Activated B cell treated with CpG ODN at 0.5 μM for 24 hours (primary cell): ENCODE measurements around the gene HERC4. TPM values are rescaled to one million over a fixed set of nuclear protein-coding genes. Genes with fewer than 3 reads are reported as not detected.

Experiments used
- ATAC-seq: fragments of 200-7000 bp; cut with Tn5 transposase; one replicate; pipeline ENCODE4 v1.10.0; 2021; ENCODE audit warnings: low read depth, mild to moderate bottlenecking, moderate library complexity
- CTCF ChIA-PET: fragments of 350-600 bp; sonication (Branson Sonifier 250); formaldehyde crosslinking; loops from one replicate; lab custom pipeline; 2021; ENCODE audit warnings: antibody characterized with exemption; lab: Charles Lee
- POLR2A ChIA-PET: fragments of 350-600 bp; sonication (Branson Sonifier 250); formaldehyde crosslinking; loops from one replicate; lab custom pipeline; 2021; ENCODE audit warnings: antibody characterized with exemption; lab: Charles Lee
- DNase-seq: peaks from one replicate; pipeline ENCODE4 v3.0.0; 2022
- H3K27ac Mint-ChIP-seq: one replicate; pipeline ENCODE4 v1.8.0; 2020; ENCODE audit warnings: mixed read lengths
- H3K27me3 Mint-ChIP-seq: one replicate; pipeline ENCODE4 v1.8.0; 2021; ENCODE audit warnings: mixed read lengths
- H3K36me3 Mint-ChIP-seq: one replicate; pipeline ENCODE4 v1.8.0; 2021; ENCODE audit warnings: low read depth, mixed read lengths
- H3K4me1 Mint-ChIP-seq: one replicate; pipeline ENCODE4 v1.8.0; 2021; ENCODE audit warnings: mixed read lengths
- H3K4me3 Mint-ChIP-seq: one replicate; pipeline ENCODE4 v1.8.0; 2020; ENCODE audit warnings: mild to moderate bottlenecking, mixed read lengths
- H3K9me3 Mint-ChIP-seq: one replicate; pipeline ENCODE4 v1.8.0; 2020; ENCODE audit warnings: mixed read lengths
- CTCF ChIP-seq: fragments of 200-600 bp; IDR thresholded peaks from one replicate; pipeline ENCODE4 v1.8.0; 2022; ENCODE audit warnings: antibody characterized with exemption, mild to moderate bottlenecking
- intact Hi-C: fragments of 100-400 bp; cut with micrococcal nuclease; formaldehyde crosslinking; loops from one replicate; pipeline ENCODE4 v1.15.1; 2024
- total RNA-seq: library from RNA; stranded (reverse); gene quantifications from 2 replicates; pipeline ENCODE4 v1.2.3, GENCODE V29; 2022

HERC4 gene
- total RNA-seq, 1 donor from 2014 or later, result 84.2 TPM

GRCh38 chr10:68053553-68053952 lies 21.5 kb downstream of the HERC4 start:
- ChIA-PET POLR2A (interaction anchor here (0.6 to 0.9 kb wide), 3 partner anchors 8 to 17 kb away, joined by 4 to 6 read pairs (median 5); no protein-coding TSS in a partner anchor), CTCF (no interaction called here)
- H3K36me3 Mint-ChIP-seq, result peaks cover 15% of the 10 kb centered on the region
- DNase-seq (no peak), ATAC-seq (no peak)
- peaks cover 29% of the 10 kb centered on the region for H3K4me1 Mint-ChIP-seq
- no peak overlapping the region for H3K27ac Mint-ChIP-seq
- intact Hi-C loops, result no loop called here
- H3K9me3 Mint-ChIP-seq, result no peaks in the 10 kb centered on the region
- H3K27me3 Mint-ChIP-seq, result no peaks in the 10 kb centered on the region
- H3K4me3 Mint-ChIP-seq, result no peak overlapping the region
- TF ChIP-seq CTCF, result no peak

DNA sequence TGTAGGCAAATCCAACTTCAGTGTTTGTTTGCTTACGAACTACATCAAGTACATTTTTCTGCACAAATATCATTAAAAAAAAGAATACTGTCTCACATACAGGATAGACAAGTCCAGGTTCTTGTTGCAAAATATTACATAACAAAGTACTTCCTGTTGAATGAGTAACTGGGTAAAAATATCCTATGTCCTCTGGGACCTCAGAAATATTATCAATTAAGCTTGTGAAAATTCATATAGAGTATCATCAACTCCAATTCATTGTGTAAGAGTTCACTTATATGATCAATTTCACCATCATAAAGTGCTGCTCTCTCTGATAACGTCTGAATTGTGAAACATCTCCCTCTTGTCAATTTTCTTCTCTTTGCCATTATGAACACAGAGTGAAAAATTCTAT lies 22.6 kb downstream of the HERC4 start:
- H3K27me3 Mint-ChIP-seq, result no peaks in the 10 kb centered on the region
- no peak for TF ChIP-seq CTCF
- intact Hi-C loops, result no loop called here
- POLR2A ChIA-PET, result interaction anchor here (1.6 kb wide), 1 partner anchor 23 kb away, joined by 3 read pairs; the partner anchor contains the start of gene HERC4
- H3K4me3 Mint-ChIP-seq, result no peak overlapping the region
- no peak for DNase-seq
- CTCF ChIA-PET, result no interaction called here
- no peak for ATAC-seq
- H3K36me3 Mint-ChIP-seq, result peaks cover 13% of the 10 kb centered on the region
- H3K9me3 Mint-ChIP-seq, result no peaks in the 10 kb centered on the region
- H3K27ac Mint-ChIP-seq, result peak overlapping the region; percentile 46
- H3K4me1 Mint-ChIP-seq, result peaks cover 40% of the 10 kb centered on the region

DNA sequence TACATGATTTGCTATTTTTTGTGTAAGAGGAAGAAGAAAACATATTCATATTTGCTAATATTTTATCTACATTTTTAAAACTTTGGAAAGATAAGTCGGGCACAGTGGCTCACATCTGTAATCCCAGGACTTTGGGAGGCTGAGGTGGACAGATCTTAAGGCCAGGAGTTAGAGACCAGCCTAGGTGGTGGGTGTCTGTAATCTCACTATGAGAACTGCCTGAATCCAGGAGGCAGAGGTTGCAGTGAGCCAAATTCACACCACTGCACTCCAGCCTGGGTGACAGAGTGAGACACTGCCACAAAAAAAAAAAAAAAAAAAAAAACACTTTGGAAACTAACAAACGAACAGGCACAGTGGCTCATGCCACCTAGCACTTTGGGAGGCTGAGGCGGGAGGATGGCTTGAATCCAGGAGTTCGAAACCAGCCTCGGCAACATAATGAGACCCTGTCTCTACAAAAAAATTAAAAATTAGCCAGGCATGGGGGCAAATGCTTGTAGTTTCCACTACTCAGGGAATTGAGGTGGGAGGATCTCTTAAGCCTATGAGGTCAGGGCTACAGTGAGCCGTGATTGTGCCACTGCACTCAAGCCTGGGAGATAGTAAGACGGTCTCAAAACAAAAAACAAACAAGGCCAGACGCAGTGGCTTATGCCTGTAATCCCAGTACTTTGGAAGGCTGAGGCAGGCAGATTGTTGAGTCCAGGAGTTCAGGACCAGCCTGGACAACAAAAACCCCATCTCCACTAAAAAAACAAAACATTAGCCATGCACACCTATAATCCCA lies 25.6 kb downstream of the HERC4 start:
- ChIA-PET CTCF (no interaction called here), POLR2A (no interaction called here)
- no peaks in the 10 kb centered on the region for H3K9me3 Mint-ChIP-seq
- H3K36me3 Mint-ChIP-seq, result peaks cover 12% of the 10 kb centered on the region
- no peak for DNase-seq
- H3K27ac Mint-ChIP-seq, result no peak overlapping the region
- H3K27me3 Mint-ChIP-seq, result no peaks in the 10 kb centered on the region
- intact Hi-C loops, result loop anchor here (2.0 kb wide), 1 partner anchor 25 kb away; the partner anchor contains the start of gene HERC4
- no peak overlapping the region for H3K4me3 Mint-ChIP-seq
- H3K4me1 Mint-ChIP-seq, result peaks cover 63% of the 10 kb centered on the region
- no peak for TF ChIP-seq CTCF
- no peak for ATAC-seq

DNA sequence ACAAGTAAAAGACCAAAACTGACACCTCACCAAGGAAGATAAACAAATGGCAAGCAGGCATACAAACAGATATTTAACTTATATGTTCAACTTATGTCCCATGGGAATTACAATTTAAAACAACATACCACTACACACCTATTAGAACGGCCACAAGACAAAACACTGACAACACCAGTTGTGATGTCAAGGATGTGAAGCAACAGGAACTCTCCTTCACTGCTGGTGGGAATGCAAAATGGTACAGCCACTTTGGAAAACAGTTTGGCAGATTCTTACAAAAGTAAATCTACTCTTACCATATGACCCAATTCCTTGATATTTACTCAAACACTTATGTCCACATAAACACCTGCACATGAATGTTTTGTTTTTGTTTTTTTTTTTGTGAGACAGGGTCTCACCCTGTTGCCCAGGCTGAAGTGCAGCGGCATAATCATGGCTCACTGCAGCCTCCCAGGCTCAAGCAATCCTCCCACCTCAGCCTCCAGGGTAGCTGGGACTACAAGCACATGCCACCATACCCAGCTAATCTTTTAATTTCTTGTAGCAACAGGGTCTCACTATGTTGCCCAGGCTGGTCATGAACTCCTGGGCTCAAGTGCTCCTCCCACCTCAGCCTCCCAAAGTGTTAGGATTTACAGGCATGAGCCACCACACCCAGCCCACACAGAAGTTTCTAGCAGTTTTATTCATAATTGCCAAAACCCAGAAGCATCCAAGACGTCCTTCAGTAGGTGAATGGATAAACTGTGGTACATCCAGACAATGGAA lies 27.3 kb downstream of the HERC4 start:
- peaks cover 15% of the 10 kb centered on the region for H3K36me3 Mint-ChIP-seq
- H3K27ac Mint-ChIP-seq, result peak overlapping the region; percentile 50
- peak overlapping the region; percentile 52 for H3K4me3 Mint-ChIP-seq
- CTCF ChIA-PET, result no interaction called here
- TF ChIP-seq CTCF, result no peak
- ATAC-seq (no peak), DNase-seq (no peak)
- H3K4me1 Mint-ChIP-seq, result peaks cover 61% of the 10 kb centered on the region
- POLR2A ChIA-PET, result interaction anchor here (0.6 to 0.7 kb wide), 3 partner anchors 9 to 192 kb away, joined by 3 to 11 read pairs (median 5); no protein-coding TSS in a partner anchor
- H3K9me3 Mint-ChIP-seq, result no peaks in the 10 kb centered on the region
- intact Hi-C loops, result loop anchor here (2.0 kb wide), 1 partner anchor 27 kb away; the partner anchor contains the start of gene HERC4
- H3K27me3 Mint-ChIP-seq, result no peaks in the 10 kb centered on the region
